ENCODE results near the gene PEA15. TPM values are rescaled to one million over a fixed set of nuclear protein-coding genes. Genes with fewer than 3 reads are reported as not detected.

PEA15 gene
- total and polyA plus RNA-seq, 2 experiments from 2014 or later, result 368 to 638 TPM

- Histone ChIP-seq H3F3A (ENCODE audit: insufficient read depth) (no peaks in the 10 kb centered on the region), H3K27ac (no peak overlapping the region), H3K36me3 (ENCODE audit: low read depth) (no peaks in the 10 kb centered on the region), H3K9me2 (ENCODE audit: insufficient read depth) (no peaks in the 10 kb centered on the region), H2AFZ (no peak overlapping the region), H3K27me3 (replicated peaks; ENCODE audit: insufficient read depth) (0 out of 2 replicates have a peak, but pooled peaks cover 5% of the 10 kb centered on the region), H3K4me1 (ENCODE audit: insufficient read depth) (no peaks in the 10 kb centered on the region), H3K9ac (no peak overlapping the region), H3K79me2 (ENCODE audit: insufficient read depth) (no peaks in the 10 kb centered on the region), H3K4me3 (no peak overlapping the region), H4K20me1 (ENCODE audit: insufficient read depth) (no peaks in the 10 kb centered on the region), H3K9me3 (ENCODE audit: low read depth) (no peaks in the 10 kb centered on the region), H3K4me2 (ENCODE audit: unreplicated experiment) (no peak overlapping the region)
- DNase-seq, result peak; percentile 54
- 5 to 13% methylated on average over 4 of the region's 4 CpGs for WGBS, 2 experiments (ENCODE audit: low coverage in 1 of 2, low lambda C conversion rate in 2 of 2, missing lambda C conversion rate in 2 of 2)
- in situ Hi-C loops (cut with MboI), result no loop called here
- no peak for TF ChIP-seq EZH2phosphoT487 (IDR thresholded peaks at IDR 0.05; ENCODE audit: insufficient read depth, low read depth)
- TF ChIP-seq EZH2 (IDR thresholded peaks at IDR 0.05; ENCODE audit: insufficient read depth, poor library complexity, severe bottlenecking), result no peak
Measured at GRCh38 chr1:160179336-160179735, 25.8 kb upstream of the PEA15 start.

GRCh38 chr1:160186246-160186645 is 18.9 kb upstream of the PEA15 start:
- in situ Hi-C loops (cut with MboI), result no loop called here
- Histone ChIP-seq H3K79me2 (ENCODE audit: insufficient read depth) (no peaks in the 10 kb centered on the region), H3K4me3 (no peak overlapping the region), H3K9me2 (ENCODE audit: insufficient read depth) (no peaks in the 10 kb centered on the region), H3F3A (ENCODE audit: insufficient read depth) (no peaks in the 10 kb centered on the region), H3K4me2 (ENCODE audit: unreplicated experiment) (no peak overlapping the region), H3K27ac (no peak overlapping the region), H3K27me3 (replicated peaks; ENCODE audit: insufficient read depth) (no peaks in the 10 kb centered on the region), H3K36me3 (ENCODE audit: low read depth) (no peaks in the 10 kb centered on the region), H3K9me3 (ENCODE audit: low read depth) (no peaks in the 10 kb centered on the region), H4K20me1 (ENCODE audit: insufficient read depth) (no peaks in the 10 kb centered on the region), H2AFZ (no peak overlapping the region), H3K4me1 (ENCODE audit: insufficient read depth) (no peaks in the 10 kb centered on the region), H3K9ac (no peak overlapping the region)
- DNase-seq, result no peak
- no peak for TF ChIP-seq EZH2 (IDR thresholded peaks at IDR 0.05; ENCODE audit: insufficient read depth, poor library complexity, severe bottlenecking)
- no peak for TF ChIP-seq EZH2phosphoT487 (IDR thresholded peaks at IDR 0.05; ENCODE audit: insufficient read depth, low read depth)
- WGBS, 2 experiments (ENCODE audit: low coverage in 1 of 2, low lambda C conversion rate in 2 of 2, missing lambda C conversion rate in 2 of 2), result 67 to 74% methylated on average over 7 of the region's 7 CpGs

GRCh38 chr1:160186729-160187128 is 18.5 kb upstream of the PEA15 start:
- no peaks in the 10 kb centered on the region for H3K36me3 ChIP-seq (ENCODE audit: low read depth)
- H3K9me3 ChIP-seq (ENCODE audit: low read depth), result no peaks in the 10 kb centered on the region
- in situ Hi-C loops (cut with MboI), result no loop called here
- WGBS, 2 experiments (ENCODE audit: low coverage in 1 of 2, low lambda C conversion rate in 2 of 2, missing lambda C conversion rate in 2 of 2), result 80 to 97% methylated on average over 2 of the region's 2 CpGs
- H3K79me2 ChIP-seq (ENCODE audit: insufficient read depth), result no peaks in the 10 kb centered on the region
- H3F3A ChIP-seq (ENCODE audit: insufficient read depth), result no peaks in the 10 kb centered on the region
- H2AFZ ChIP-seq, result no peak overlapping the region
- H3K27me3 ChIP-seq (replicated peaks; ENCODE audit: insufficient read depth), result no peaks in the 10 kb centered on the region
- no peaks in the 10 kb centered on the region for H3K4me1 ChIP-seq (ENCODE audit: insufficient read depth)
- DNase-seq, result no peak
- no peak overlapping the region for H3K4me3 ChIP-seq
- no peak overlapping the region for H3K27ac ChIP-seq
- H3K9ac ChIP-seq, result no peak overlapping the region
- TF ChIP-seq EZH2 (IDR thresholded peaks at IDR 0.05; ENCODE audit: insufficient read depth, poor library complexity, severe bottlenecking), result no peak
- no peak for TF ChIP-seq EZH2phosphoT487 (IDR thresholded peaks at IDR 0.05; ENCODE audit: insufficient read depth, low read depth)
- H3K9me2 ChIP-seq (ENCODE audit: insufficient read depth), result no peaks in the 10 kb centered on the region
- H4K20me1 ChIP-seq (ENCODE audit: insufficient read depth), result no peaks in the 10 kb centered on the region
- H3K4me2 ChIP-seq (ENCODE audit: unreplicated experiment), result no peak overlapping the region

GRCh38 chr1:160187407-160187806 is 17.8 kb upstream of the PEA15 start:
- H3K9me2 ChIP-seq (ENCODE audit: insufficient read depth), result no peaks in the 10 kb centered on the region

GRCh38 chr1:160188341-160188740 is 16.8 kb upstream of the PEA15 start:
- Histone ChIP-seq H3K9me2 (ENCODE audit: insufficient read depth) (no peaks in the 10 kb centered on the region), H3K4me2 (ENCODE audit: unreplicated experiment) (no peak overlapping the region), H3K27me3 (replicated peaks; ENCODE audit: insufficient read depth) (no peaks in the 10 kb centered on the region), H3K4me1 (ENCODE audit: insufficient read depth) (peaks cover 7% of the 10 kb centered on the region), H2AFZ (no peak overlapping the region), H3K9ac (no peak overlapping the region), H3F3A (ENCODE audit: insufficient read depth) (no peaks in the 10 kb centered on the region), H3K4me3 (no peak overlapping the region), H3K79me2 (ENCODE audit: insufficient read depth) (no peaks in the 10 kb centered on the region), H3K36me3 (ENCODE audit: low read depth) (no peaks in the 10 kb centered on the region), H4K20me1 (ENCODE audit: insufficient read depth) (no peaks in the 10 kb centered on the region), H3K27ac (no peak overlapping the region), H3K9me3 (ENCODE audit: low read depth) (no peaks in the 10 kb centered on the region)
- 68 to 81% methylated on average over 6 to 7 of the region's 7 CpGs for WGBS, 2 experiments (ENCODE audit: low coverage in 1 of 2, low lambda C conversion rate in 2 of 2, missing lambda C conversion rate in 2 of 2)
- in situ Hi-C loops (cut with MboI), result no loop called here
- no peak for DNase-seq
- TF ChIP-seq EZH2phosphoT487 (IDR thresholded peaks at IDR 0.05; ENCODE audit: insufficient read depth, low read depth) (no peak), EZH2 (IDR thresholded peaks at IDR 0.05; ENCODE audit: insufficient read depth, poor library complexity, severe bottlenecking) (no peak)

More at GRCh38 chr1:160187407-160187806, 17.8 kb upstream of the PEA15 start:
- DNase-seq, result no peak
- no peak overlapping the region for H3K9ac ChIP-seq
- no peak overlapping the region for H3K4me2 ChIP-seq (ENCODE audit: unreplicated experiment)
- no peaks in the 10 kb centered on the region for H3K9me3 ChIP-seq (ENCODE audit: low read depth)
- no peaks in the 10 kb centered on the region for H4K20me1 ChIP-seq (ENCODE audit: insufficient read depth)
- no peaks in the 10 kb centered on the region for H3F3A ChIP-seq (ENCODE audit: insufficient read depth)
- H2AFZ ChIP-seq, result no peak overlapping the region
- no peaks in the 10 kb centered on the region for H3K27me3 ChIP-seq (replicated peaks; ENCODE audit: insufficient read depth)
- no peak overlapping the region for H3K4me3 ChIP-seq
- H3K36me3 ChIP-seq (ENCODE audit: low read depth), result no peaks in the 10 kb centered on the region
- 53 to 56% methylated on average over 7 of the region's 7 CpGs for WGBS, 2 experiments (ENCODE audit: low coverage in 1 of 2, low lambda C conversion rate in 2 of 2, missing lambda C conversion rate in 2 of 2)
- H3K79me2 ChIP-seq (ENCODE audit: insufficient read depth), result no peaks in the 10 kb centered on the region
- no peak overlapping the region for H3K27ac ChIP-seq
- H3K4me1 ChIP-seq (ENCODE audit: insufficient read depth), result peaks cover 3% of the 10 kb centered on the region; the same call in 1 of the 2 replicates
- in situ Hi-C loops (cut with MboI), result no loop called here
- TF ChIP-seq EZH2 (IDR thresholded peaks at IDR 0.05; ENCODE audit: insufficient read depth, poor library complexity, severe bottlenecking) (no peak), EZH2phosphoT487 (IDR thresholded peaks at IDR 0.05; ENCODE audit: insufficient read depth, low read depth) (no peak)

Data from GM23248 (cell line).